Neural progenitor cell (in vitro differentiated cells): Measurements from ENCODE around the gene CFAP61.

ENCODE experiments used
- CTCF ChIP-seq: fragments of 200-600 bp; sonication (generic); IDR thresholded peaks from 2 replicates; pipeline ENCODE4 v1.5.1; 2017; ENCODE audit warnings: antibody characterized with exemption, mild to moderate bottlenecking
- EZH2 ChIP-seq: fragments of 200-600 bp; sonication (generic); IDR thresholded peaks from 2 replicates; pipeline ENCODE4 v1.6.1; 2017; ENCODE audit warnings: antibody characterized with exemption, mild to moderate bottlenecking, moderate library complexity
- EZH2phosphoT487 ChIP-seq: fragments of 200-600 bp; sonication (generic); IDR thresholded peaks from 2 replicates; pipeline ENCODE4 v1.6.1; 2017; ENCODE audit warnings: antibody characterized with exemption

GRCh38 chr20:20205862-20206236 is 153.5 kb downstream of the CFAP61 start:
- TF ChIP-seq CTCF = no peak
- TF ChIP-seq EZH2phosphoT487 = no peak
- TF ChIP-seq EZH2 = no peak
